ENCODE measurements around the gene FNDC11.
"Not testable (repeated sequence)": the region's sequence is repeated elsewhere in the genome, so short reads cannot be mapped to it uniquely, and the experiment has no call there.

FNDC11 gene

GRCh38 chr20:63552481-63553249, 1.3 kb upstream of the FNDC11 start:
- DNase-seq (ENCODE audit: extremely low read depth in 1 of 2, low read depth in 1 of 2): no peak

GRCh38 chr20:63553251-63553932, 567 bp upstream of the FNDC11 start:
- peak; percentile 56 to 77 for DNase-seq (ENCODE audit: extremely low read depth in 1 of 2, low read depth in 1 of 2)

- DNase-seq (ENCODE audit: extremely low read depth in 1 of 2, low read depth in 1 of 2): no peak
These were observed 661 bp downstream of the FNDC11 start for GRCh38 chr20:63554361-63555278.

GRCh38 chr20:63555661-63556381, 1.9 kb downstream of the FNDC11 start:
- DNase-seq (ENCODE audit: extremely low read depth in 1 of 2, low read depth in 1 of 2): no peak

GRCh38 chr20:63556873-63557478, 3.0 kb downstream of the FNDC11 start:
- no peak for DNase-seq (ENCODE audit: extremely low read depth in 1 of 2, low read depth in 1 of 2)

- DNase-seq (ENCODE audit: extremely low read depth in 1 of 2, low read depth in 1 of 2): no peak
These were observed 3.5 kb downstream of the FNDC11 start for GRCh38 chr20:63557481-63557891.

- DNase-seq (ENCODE audit: extremely low read depth in 1 of 2, low read depth in 1 of 2): no peak
These were observed 5.0 kb downstream of the FNDC11 start for GRCh38 chr20:63558804-63559484.

- not testable (repeated sequence) for DNase-seq (ENCODE audit: extremely low read depth in 1 of 2, low read depth in 1 of 2)
These were observed 5.8 kb downstream of the FNDC11 start for GRCh38 chr20:63559485-63560332.

GRCh38 chr20:63560333-63560805, 6.4 kb downstream of the FNDC11 start:
- DNase-seq (ENCODE audit: extremely low read depth in 1 of 2, low read depth in 1 of 2): no peak

GRCh38 chr20:63560856-63561609, 7.1 kb downstream of the FNDC11 start:
- no peak for DNase-seq (ENCODE audit: extremely low read depth in 1 of 2, low read depth in 1 of 2)

GRCh38 chr20:63561624-63562396, 7.9 kb downstream of the FNDC11 start:
- DNase-seq (ENCODE audit: extremely low read depth in 1 of 2, low read depth in 1 of 2): no peak

- no peak for DNase-seq (ENCODE audit: extremely low read depth in 1 of 2, low read depth in 1 of 2)
These were observed 8.7 kb downstream of the FNDC11 start for GRCh38 chr20:63562461-63563224.

- DNase-seq (ENCODE audit: extremely low read depth in 1 of 2, low read depth in 1 of 2): no peak
These were observed 9.4 kb downstream of the FNDC11 start for GRCh38 chr20:63563225-63563935.

GRCh38 chr20:63564036-63564810, 10.3 kb downstream of the FNDC11 start:
- DNase-seq (ENCODE audit: extremely low read depth in 1 of 2, low read depth in 1 of 2): no peak

Measured in stimulated activated CD8-positive, alpha-beta memory T cell treated with anti-CD3 and anti-CD28 coated beads, Interleukin-7, amount 100 ng/mL, for 48 hours (primary cell).